NOMO-1 (cell line): Measurements from ENCODE around the gene NDUFAF8.
"Not testable (repeated sequence)": the region's sequence is repeated elsewhere in the genome, so short reads cannot be mapped to it uniquely, and the experiment has no call there.

Experiments used
- DNase-seq, 2 experiments: peaks; one replicate each; lab custom pipeline; 2025; ENCODE audit not compliant: unreplicated experiment in 2 of 2; lab: John Stamatoyannopoulos, UW

NDUFAF8 gene

DNA sequence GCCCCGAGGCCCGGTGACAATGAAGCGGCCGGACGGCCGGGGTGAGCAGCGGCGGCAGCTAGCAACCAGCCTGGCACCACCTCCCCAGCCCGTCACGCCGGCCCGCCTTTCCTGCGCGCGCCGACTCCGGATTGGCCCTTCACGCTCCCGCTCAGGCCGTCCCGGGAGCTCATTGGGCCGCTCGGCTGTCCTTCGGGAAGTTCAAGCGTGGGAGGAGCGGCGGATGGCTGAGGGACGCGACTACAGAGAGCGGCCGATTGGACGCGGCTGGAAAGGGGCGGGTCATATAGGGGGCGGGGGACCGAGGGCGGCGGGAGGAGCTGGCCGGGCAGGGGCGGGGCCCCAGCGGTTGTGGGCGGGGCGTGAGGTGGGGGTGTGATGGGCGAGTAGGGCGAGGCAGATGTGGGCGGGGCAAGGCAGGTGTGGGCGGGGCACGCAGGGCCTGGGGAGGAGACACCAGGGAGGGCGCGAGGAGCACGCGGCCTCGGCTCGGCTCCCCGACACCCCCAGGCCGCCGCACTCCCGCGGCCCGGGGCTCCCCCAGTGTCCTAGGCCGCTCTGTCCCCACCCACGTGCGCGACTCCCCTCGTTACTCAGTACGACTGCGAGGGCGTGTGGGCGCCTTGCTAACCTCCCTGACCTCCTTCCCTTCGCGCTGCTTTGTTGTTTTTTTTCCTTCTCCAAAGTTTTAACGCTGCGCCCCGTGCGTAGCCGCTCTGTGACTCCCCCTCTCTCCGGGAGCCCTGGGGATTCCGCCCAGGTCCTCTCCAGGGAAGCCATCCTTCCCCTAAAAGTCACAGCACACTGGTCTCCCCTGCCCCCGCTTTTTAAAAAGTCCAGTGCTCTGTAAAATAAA is 16.0 kb upstream of the NDUFAF8 start, which contains the start of gene CEP131:
Gene CEP131, minus strand, starts transcription at position 60 of the 856 bp plus-strand sequence. CDS start 2,909 bp downstream, outside the sequence.
- DNase-seq, result peak; percentile 99

DNA sequence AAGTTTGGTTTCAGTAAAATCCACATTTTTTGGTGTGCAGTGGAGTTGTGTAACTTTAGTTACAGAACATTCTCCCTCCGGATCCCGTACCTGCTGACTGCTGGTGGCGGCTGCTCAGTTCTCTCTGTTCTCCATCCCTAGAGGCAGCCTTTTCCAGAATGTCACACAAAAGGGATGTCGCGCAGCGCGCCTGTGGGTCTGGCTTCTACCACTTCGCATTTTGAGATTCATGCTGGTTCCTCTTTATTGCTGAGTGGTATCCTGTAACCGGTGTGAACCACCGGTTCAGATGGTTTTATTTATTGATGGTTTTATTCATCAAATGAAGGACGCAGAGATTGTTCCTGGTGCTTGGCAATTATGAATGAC is 15.4 kb upstream of the NDUFAF8 start:
- peak; percentile 43 to 85 for DNase-seq

DNA sequence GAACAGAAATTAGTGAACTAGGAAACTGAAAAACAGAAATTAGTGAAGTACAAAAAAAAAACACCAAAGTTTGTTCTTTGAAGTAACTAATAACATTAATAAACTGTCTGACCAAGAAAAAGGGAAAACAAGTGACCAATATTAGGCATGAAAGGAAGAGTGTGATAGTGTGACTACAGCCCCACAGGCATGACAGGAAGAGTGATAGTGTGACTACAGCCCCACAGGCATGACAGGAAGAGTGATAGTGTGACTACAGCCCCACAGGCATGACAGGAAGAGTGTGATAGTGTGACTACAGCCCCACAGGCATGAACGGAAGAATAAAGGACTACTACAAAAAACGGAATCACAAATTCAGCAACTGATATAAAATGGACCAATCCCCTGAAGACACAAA is 11.5 kb upstream of the NDUFAF8 start:
- DNase-seq, result not testable (repeated sequence)

DNA sequence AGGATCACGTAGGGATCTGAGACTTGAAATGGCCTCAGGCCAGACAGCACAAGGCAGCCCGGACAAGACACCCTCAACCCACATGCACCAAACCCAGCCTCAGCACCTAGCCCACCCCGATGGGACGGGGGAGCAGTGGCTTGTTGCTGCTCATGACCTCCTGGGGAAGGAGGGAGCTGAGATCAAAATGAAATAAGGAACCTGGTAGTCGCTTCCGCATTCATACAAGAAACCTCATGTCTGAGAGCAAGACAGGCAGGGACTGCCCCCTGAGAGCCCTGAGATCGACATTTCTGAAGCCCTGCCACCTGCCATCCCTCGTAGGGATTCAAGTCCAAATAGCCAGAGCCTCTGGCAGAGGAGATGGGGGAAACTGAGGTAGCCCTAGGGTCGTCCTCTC is 10.7 kb upstream of the NDUFAF8 start:
- peak; percentile 30 to 87 for DNase-seq

DNA sequence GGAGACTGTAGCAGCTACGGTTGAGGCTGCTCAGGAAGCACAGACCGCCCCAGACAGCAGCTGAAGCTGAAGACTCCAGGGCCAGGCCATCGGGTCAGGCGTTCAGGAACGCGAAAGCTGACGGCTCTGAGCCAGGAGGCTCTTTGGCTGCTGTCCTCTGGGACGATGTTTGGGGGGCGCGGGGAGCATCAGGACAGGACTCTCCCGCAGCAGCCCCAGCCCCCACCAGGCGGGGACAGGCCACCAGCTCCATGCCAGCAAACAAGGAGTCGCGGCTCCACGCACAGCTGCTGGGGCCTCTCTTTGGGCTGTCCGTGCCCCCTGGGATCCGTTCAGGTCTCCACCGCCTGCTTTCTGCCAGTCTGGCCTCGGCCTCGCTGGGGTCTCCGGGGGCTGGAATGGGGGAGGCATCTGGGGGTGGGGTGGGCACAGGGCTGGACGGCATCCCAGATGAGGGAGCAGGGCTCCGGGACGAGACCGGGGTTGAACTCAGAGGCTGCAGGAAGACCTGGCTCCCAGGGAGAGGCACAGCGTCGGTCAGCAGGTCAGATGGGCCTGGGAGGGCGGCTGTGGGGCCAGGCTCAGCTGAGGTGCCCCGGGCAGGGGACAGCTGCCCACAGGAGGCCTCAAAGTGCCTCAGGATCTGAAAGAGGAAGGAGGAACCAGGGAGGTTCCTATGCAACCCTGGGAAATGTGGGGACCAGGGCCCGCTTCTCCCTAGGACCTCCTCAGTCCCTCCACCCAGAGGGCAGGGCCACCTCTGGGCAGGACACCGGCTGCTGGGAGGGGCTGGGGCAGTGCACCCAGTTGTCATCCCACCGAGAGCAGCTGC is 10.1 kb upstream of the NDUFAF8 start:
- no peak for DNase-seq

DNA sequence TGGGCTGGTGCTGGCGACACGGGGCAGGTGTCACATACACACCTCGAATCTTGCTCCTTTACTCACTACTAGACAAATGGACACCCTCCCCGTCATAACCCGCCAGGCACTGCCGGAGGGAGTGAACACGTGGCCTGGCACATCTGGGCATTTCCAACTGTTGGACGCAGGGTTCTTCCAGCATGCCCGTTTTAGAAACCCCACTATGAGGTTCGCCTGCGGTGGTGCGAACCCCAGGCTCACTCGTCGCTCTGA is 9.5 kb upstream of the NDUFAF8 start:
- DNase-seq, result no peak

DNA sequence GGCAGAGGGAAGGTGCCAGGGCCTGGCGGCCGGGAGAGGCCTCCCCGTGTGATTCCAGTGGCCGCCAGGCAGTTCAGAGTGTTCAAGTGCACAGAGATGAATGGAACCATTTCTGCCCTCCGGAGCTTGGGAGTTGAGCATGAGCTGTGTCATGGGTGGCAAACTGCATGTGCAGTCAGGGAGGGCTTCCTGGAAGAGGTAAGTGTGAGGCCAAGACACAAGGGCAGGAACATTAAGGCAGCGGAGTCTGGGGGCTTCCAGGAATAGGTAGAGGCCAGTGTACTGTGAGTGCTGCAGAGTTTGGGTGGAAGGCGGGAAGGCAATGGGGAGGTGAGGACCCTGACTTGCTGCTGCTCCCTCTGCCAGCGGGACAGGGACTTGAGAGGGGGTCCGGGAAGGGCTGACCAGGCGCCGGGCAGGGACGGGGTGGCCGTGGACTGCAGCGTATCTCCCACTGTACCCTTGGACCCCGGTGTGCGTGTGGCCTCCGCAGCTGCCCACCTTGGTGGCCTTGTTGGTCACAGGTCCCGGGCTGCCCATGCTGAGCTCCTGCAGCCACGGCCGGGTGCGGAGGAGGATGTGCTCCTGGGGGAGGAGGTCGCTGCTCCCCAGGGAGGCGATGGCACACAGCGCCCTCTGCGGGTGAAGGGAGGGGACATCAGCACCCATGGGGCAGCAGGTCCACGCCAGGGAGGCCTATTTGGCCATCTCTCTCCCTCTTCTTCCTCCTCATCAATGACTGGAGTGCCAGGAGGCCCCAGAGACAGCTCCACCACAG is 8.9 kb upstream of the NDUFAF8 start:
- no peak for DNase-seq

DNA sequence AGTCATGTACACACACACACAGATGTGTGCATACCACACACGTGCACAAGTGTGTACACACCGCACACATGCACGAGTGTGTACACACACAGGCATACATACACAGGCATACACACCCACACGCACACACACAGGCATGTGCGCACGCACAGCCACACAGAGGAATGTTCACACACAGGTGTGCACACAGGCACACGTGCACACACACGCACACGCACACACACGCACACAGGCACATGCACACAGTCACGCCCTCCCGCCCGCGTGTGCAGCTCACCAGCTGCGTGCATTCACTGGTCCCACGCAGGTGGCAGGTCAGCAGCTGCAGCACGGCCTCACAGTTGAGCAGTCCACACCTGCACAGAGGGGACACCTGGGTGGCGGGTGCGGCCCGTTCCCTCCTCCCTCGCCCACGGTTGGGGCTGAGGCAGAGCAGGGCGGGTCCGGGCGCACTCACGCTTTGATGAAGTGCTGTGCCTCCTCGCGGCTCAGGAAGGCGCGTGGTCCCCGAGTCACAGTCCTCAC is 7.9 kb upstream of the NDUFAF8 start:
- DNase-seq, result no peak

DNA sequence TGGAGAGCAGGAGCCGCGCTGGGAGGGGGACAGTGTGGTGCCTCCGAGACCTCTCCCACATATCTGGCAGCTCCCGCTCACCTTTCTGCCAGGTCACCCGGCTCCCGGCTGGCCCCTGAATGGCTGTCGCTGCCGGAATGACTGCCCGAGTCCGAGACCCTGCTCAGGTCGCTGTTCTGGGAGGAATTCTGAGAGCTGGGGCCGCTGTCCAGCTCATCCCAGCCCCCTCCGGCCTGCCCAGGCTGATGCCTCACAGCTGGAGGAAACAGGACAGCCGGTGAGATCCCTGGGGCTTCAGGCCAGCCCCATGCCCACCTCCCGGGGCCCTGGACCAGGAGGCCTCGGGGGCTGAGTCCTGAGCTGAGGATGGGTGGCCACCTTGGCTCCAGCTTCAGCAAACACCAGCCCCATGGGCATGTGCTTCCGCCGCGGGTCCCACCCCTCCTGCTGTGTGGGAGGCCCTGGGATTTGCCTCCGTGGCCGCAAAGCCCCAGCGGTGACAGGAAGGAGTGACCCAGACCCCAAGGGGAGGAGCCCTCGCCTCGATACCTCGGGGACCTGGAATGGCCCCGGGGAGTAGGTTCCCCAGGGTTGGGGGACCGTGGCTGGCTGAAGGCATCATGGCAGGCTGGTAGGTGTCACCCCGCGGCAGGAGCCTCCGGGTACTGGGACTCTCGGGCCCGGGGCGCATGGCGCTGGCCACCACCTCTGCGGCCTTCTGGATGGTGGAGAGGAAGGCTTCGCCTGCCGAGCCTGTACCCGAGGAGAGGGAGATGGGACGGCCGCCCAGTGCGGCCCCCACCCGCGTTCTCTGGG is 7.1 kb upstream of the NDUFAF8 start:
- DNase-seq, result no peak

DNA sequence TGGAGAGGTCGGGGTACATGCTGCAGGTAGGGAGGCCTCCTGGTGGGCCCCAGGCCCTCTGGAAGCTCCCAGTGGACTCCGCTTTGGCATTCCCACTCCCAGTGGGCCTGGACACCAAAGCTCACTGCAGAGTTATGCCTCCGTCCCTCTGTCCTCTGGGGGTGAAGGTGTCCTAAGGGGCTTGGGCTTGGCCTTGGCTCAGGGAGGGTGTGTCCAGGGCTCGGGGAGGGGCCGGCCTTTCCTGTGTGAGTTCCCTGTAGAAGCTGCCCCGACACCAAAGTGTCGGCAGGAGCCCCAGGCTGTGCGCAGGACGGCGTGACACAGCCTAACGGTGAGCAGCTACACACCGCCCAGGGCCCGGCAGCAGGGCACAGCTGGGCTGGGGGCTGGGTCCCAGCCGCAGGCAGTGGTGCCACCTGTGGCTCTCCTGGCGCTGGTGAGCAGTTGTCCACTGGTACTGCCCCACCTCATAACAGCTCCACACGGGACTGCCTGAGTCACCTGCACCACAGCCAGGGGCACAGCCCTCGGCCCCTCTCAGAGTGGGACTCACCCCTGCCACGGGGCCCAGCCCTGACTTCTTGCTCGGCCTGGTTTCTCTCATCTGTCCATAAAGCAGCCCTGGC is 6.4 kb upstream of the NDUFAF8 start:
- no peak for DNase-seq

DNA sequence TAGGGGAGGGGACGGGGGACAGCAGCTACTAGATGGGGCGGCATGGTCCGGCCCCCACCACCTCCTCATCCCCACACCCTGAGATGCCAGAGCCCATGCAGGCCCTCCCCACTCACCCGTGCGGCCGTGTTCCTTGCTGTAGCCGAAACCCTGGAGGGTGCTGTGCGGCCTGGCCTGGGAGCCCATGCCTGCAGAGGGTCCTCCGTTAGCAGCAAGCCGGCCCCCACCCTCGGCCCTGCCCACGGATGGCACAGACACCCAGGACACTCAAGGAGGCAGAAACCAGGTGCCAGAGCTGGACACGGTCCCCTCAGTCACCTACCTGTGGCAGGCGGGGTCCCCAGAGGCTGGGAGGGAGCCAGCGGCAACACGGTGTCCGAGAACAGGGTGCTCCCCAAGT is 5.8 kb upstream of the NDUFAF8 start:
- no peak for DNase-seq

DNA sequence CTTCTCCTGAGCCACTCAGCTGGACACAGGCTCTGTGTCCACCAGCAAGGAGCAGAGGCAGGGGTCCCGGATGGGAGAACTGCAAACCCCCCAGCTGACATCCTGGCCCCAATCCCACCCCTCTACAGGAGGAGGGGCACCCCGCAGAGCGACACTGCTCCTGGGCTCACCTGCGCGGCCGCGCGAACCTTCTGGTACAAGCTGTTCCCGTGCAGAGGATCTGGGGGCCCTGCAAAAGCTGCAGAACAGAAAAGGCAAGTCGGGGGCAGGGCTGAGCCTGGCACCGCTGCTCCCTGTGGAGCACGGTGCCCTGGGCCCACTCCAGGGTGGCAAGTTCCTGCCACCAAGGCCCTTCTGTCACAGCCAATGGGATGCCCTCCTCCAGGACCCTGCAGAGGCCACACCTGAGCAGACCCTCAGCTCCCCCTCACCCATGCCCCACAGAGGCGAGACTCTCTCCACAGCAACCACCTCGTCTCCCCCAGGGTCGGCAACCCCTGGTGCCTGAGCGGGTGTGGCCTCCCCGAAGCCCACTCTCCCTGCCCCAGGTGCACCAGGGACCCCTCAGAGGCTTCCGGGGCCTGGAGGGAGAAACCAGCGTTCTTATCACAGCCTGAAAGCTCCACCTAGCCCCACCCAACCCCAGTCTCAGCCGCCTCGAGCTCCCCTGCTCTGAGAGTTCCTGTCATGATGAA is 5.2 kb upstream of the NDUFAF8 start:
- DNase-seq, result no peak

DNA sequence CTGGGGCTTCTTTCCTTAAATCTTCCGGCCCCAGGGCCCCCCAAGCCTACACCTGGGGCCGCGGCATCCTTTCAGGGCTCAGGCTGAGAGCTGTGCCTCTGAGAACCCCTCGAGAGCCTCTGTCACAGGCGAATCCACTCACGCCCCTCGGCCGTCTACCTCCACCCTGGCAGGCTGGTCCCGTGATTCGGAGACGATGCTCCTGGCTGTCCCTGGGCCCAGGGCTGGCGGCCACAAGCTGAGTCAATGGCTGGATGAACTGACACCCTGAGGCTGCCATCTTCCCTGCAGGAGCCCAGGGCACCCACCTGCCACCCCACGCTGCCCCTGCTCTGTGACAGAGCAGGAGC is 4.6 kb upstream of the NDUFAF8 start:
- no peak for DNase-seq

DNA sequence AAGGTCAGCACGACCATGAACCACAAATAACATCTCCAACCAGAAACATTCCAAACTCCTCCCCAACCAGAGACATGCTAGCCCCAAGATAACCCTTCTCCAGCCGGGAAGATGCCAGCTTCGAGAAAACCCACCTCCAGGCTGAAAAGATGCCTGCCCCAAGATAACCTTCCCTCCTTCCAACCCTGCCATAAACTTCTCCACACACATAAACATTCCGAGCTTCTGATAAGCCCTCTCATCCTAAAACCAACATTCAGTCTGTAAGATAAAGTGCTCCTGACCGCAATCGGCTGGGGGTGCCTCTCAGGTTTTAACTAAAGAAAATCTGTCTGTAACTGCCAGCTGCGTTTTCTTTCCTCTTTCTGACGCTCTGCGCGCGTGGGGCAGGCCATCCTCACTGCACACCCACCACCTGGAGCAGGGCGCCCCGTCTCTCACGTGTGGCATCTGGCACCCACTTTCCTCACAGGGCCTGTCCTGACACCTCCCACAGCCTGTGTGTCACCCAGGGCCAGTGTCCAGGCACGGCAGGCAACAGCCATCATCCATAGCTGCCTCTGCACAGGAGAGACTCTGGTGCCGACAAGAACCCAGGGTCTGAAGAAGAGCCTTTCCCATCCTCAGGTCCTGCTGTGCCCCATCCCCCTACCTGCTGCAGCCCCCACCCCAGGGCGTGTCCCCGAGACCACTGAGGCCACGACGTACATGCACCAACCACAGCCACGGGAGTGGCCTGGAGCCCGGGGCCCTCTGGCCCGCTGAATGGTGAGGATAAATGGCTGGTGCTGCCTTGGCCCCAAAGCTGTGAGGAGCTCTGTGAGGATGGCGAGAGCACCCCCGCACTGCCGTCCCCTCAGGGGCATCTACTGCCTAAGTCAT is 3.9 kb upstream of the NDUFAF8 start:
- DNase-seq, result no peak

DNA sequence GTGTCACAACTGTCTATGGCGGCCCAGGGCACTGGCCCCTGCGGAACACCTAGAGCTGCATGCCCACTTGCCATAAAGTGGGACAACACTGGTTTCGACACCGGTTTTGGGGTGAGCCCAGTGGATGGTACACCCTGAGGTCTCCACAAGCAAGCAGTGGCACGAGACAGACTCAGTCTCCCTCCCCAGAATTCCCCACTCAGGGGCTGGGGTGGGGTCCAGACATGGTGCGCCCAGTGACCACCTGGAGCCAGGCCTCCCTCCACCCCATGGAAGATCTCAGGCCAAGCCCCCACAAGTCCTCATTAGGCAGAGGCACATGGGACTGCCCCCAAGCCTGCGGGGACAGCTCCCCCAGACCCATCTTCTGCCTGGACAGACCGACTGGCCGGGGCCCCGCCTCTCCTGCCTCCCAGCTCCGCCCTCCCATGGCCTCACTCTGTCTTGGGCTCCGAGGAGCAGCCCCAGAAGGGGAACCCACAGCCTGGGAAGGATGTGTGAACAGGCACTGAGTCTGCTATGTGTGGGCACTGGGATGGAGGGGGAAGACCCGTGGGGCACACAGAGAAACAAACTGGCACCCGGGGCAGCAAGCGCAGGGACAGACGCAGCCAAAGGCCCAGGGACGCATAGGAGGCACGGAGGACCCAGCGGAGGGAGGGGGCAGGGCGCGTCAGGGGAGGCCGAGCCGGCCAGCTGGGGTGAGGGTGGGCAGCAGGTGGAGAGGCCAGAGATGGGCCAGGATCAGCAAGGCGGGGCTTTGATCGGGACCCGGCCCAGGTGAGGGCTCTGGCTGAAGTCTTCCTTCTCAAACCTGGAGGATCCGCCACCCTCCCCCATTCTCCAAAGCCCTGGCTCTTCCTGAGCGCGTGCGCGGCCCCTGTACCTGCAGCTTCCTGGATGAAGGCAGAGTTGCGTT is 3.0 kb upstream of the NDUFAF8 start:
- no peak for DNase-seq

DNA sequence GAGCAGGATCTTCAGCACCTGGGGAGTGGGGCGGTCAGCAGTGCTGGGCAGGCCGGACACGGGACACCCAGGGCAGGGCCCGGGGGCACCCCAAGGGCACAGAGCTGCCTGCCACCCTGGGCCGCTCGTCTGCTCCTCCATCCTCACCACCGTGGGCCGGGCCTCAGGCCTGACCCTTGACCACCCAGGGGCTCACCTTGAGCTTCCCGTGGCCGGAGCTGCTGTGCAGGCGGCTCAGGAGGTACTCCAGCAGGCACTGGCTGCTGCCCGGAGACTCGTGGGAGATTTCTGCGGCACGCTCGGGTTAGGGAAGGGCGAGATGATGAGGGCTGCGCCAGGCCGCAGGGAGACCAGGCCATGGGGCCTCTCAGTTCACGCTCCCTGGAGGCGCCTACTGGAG is 2.3 kb upstream of the NDUFAF8 start:
- DNase-seq, result no peak
